HepG2 (cell line): ENCODE results near the gene KCNK6. TPM values are rescaled to one million over a fixed set of nuclear protein-coding genes. Genes with fewer than 3 reads are reported as not detected.

ENCODE experiments used
- CCDC6 ChIP-seq: sonication (generic); formaldehyde crosslinking; IDR thresholded peaks from 2 replicates; pipeline ENCODE4 v1.8.1; 2022; ENCODE audit warnings: mild to moderate bottlenecking, missing genetic modification reagents, moderate library complexity
- ELF3 ChIP-seq: IDR thresholded peaks from 2 replicates; pipeline ENCODE4 v1.6.1; 2016; ENCODE audit warnings: missing genetic modification reagents, missing compliant biosample characterization
- ETV5 ChIP-seq: IDR thresholded peaks from 2 replicates; pipeline ENCODE4 v1.6.1; 2018; ENCODE audit warnings: missing biosample characterization, missing genetic modification reagents, inconsistent platforms, borderline replicate concordance
- EZH2 ChIP-seq: conservative IDR thresholded peaks from 2 replicates; pipeline ENCODE4 v1.6.1; 2012; ENCODE audit warnings: mild to moderate bottlenecking, low read depth, low read length, moderate library complexity
- JUN ChIP-seq: sonication (generic); formaldehyde crosslinking; IDR thresholded peaks from 2 replicates; pipeline ENCODE4 v1.4.0; 2020; ENCODE audit warnings: mild to moderate bottlenecking, missing genetic modification reagents
- NR2C2 ChIP-seq: sonication (generic); formaldehyde crosslinking; IDR thresholded peaks from 2 replicates; pipeline ENCODE4 v1.4.0; 2020; ENCODE audit warnings: missing genetic modification reagents, mild to moderate bottlenecking, moderate library complexity, borderline replicate concordance
- POGZ ChIP-seq: sonication (generic); formaldehyde crosslinking; IDR thresholded peaks from 2 replicates; pipeline ENCODE4 v1.4.0; 2020; ENCODE audit warnings: mild to moderate bottlenecking, missing genetic modification reagents
- PTBP1 ChIP-seq: fragments of 200-400 bp; formaldehyde crosslinking; IDR thresholded peaks from 2 replicates; pipeline ENCODE4 v1.6.1; 2018; ENCODE audit warnings: low read length, low read depth; ENCODE audit not compliant: poor library complexity, severe bottlenecking
- RBAK ChIP-seq: sonication (generic); formaldehyde crosslinking; IDR thresholded peaks from 2 replicates; pipeline ENCODE4 v1.5.1; 2020; ENCODE audit warnings: mild to moderate bottlenecking, missing genetic modification reagents
- RFX3 ChIP-seq: IDR thresholded peaks from 2 replicates; pipeline ENCODE4 v1.6.1; 2016; ENCODE audit warnings: missing biosample characterization, missing genetic modification reagents
- SETDB1 ChIP-seq: sonication (generic); formaldehyde crosslinking; IDR thresholded peaks from 2 replicates; pipeline ENCODE4 v1.5.1; 2020; ENCODE audit warnings: missing genetic modification reagents, mild to moderate bottlenecking, borderline replicate concordance
- SP4 ChIP-seq: sonication (generic); formaldehyde crosslinking; IDR thresholded peaks from 2 replicates; pipeline ENCODE4 v1.8.1; 2023; ENCODE audit warnings: mild to moderate bottlenecking, missing genetic modification reagents
- THAP11 ChIP-seq: IDR thresholded peaks from 2 replicates; pipeline ENCODE4 v1.6.1; 2016; ENCODE audit warnings: missing biosample characterization, missing genetic modification reagents
- TRIM24 ChIP-seq: sonication (generic); formaldehyde crosslinking; IDR thresholded peaks from 2 replicates; pipeline ENCODE4 v1.8.0; 2022; ENCODE audit warnings: mild to moderate bottlenecking, missing genetic modification reagents
- ZBTB7A ChIP-seq: sonication (generic); formaldehyde crosslinking; IDR thresholded peaks from 2 replicates; pipeline ENCODE4 v1.8.0; 2022; ENCODE audit warnings: mild to moderate bottlenecking, missing genetic modification reagents
- ZNF235 ChIP-seq: sonication (generic); formaldehyde crosslinking; IDR thresholded peaks from 2 replicates; pipeline ENCODE4 v1.8.1; 2023; ENCODE audit warnings: mild to moderate bottlenecking, missing genetic modification reagents, borderline replicate concordance
- ZNF253 ChIP-seq: sonication (generic); formaldehyde crosslinking; IDR thresholded peaks from 2 replicates; pipeline ENCODE4 v1.8.0; 2022; ENCODE audit warnings: mild to moderate bottlenecking, missing genetic modification reagents, borderline replicate concordance
- ZNF713 ChIP-seq: sonication (generic); formaldehyde crosslinking; IDR thresholded peaks from 2 replicates; pipeline ENCODE4 v1.4.0; 2020; ENCODE audit warnings: mild to moderate bottlenecking, missing genetic modification reagents
- polyA plus RNA-seq, 8 experiments: library from polyadenylated mRNA; depleted of rRNA in 3 of 8; stranded (reverse) in 7 of 8; unstranded in 1 of 8; fragments of >200 nt; fragmentation: Illumina TruSeq in 4 of 8; extraction: Trizol in 4 of 8; gene quantifications; 2 replicates each; pipeline versions ENCODE4 v1.2.1 to v1.2.3, GENCODE V29; 2011 to 2016; ENCODE audit warnings: low read depth in 4 of 8, missing spikeins in 1 of 8, mixed read lengths in 1 of 8; ENCODE audit not compliant: insufficient read depth in 1 of 8
- total RNA-seq, 5 experiments: library from RNA; depleted of rRNA; stranded (reverse); fragments of >200 nt; fragmentation: Illumina TruSeq; extraction: Trizol; gene quantifications; 2 replicates each; pipeline ENCODE4 v1.2.3, GENCODE V29; 2016; ENCODE audit warnings: low read depth in 1 of 5
- TF ChIP-seq, protein P1 (sequence below): sonication (generic); formaldehyde crosslinking; IDR thresholded peaks from 2 replicates; pipeline ENCODE4 v1.4.0; 2020; ENCODE audit warnings: missing genetic modification reagents, mild to moderate bottlenecking, borderline replicate concordance
- TF ChIP-seq, protein P2 (sequence below): sonication (generic); formaldehyde crosslinking; IDR thresholded peaks from 2 replicates; pipeline ENCODE4 v1.8.0; 2022; ENCODE audit warnings: missing genetic modification reagents, mild to moderate bottlenecking, borderline replicate concordance
- TF ChIP-seq, protein P3 (sequence below): sonication (generic); formaldehyde crosslinking; IDR thresholded peaks from 2 replicates; pipeline ENCODE4 v1.4.0; 2020; ENCODE audit warnings: missing genetic modification reagents
- TF ChIP-seq, protein P4 (sequence below): sonication (generic); formaldehyde crosslinking; IDR thresholded peaks from 2 replicates; pipeline ENCODE4 v1.4.0; 2020; ENCODE audit warnings: mild to moderate bottlenecking, missing genetic modification reagents

Gene KCNK6
- total and polyA plus RNA-seq, 2 of the 13 experiments (the other 11 are each of a cell fraction or from before 2014, with no cell fraction given), result 0.03 TPM; not detected in 1

DNA sequence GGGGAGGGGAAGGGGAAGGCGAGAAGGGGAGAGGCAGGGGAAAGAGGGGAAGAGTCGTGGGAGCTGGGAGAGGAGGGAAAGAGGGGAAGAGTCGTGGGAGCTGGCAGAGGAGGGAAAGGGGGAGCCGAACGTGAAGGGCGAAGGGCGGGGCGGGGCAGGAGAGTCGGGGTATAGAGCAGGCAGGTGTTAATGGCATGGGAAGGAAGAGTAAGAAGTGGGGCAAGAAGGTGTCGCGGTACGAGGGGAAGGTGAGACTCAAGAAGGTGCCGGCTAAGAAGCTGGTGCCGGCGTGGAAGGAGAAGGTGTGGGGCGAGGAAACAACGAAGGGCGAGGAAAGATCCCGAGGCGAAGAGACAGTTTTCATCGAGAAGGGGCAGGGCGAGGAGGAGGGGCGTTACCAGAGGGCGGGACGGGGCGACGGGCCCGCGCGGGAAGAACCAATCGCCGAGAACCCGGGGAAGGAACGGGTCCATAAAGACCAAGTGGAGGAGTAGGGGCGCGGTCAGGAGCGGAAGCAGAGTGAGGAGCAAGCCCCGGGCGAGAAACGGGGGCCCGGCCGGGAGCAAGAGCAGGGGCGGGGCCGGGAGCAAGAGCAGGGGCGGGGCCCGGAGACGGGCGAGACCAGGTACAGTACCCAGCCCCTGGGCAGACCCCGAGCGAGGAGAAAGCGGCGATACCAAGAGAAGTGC lies 16.4 kb downstream of the KCNK6 start (continued):
- TF ChIP-seq, protein P1, sequence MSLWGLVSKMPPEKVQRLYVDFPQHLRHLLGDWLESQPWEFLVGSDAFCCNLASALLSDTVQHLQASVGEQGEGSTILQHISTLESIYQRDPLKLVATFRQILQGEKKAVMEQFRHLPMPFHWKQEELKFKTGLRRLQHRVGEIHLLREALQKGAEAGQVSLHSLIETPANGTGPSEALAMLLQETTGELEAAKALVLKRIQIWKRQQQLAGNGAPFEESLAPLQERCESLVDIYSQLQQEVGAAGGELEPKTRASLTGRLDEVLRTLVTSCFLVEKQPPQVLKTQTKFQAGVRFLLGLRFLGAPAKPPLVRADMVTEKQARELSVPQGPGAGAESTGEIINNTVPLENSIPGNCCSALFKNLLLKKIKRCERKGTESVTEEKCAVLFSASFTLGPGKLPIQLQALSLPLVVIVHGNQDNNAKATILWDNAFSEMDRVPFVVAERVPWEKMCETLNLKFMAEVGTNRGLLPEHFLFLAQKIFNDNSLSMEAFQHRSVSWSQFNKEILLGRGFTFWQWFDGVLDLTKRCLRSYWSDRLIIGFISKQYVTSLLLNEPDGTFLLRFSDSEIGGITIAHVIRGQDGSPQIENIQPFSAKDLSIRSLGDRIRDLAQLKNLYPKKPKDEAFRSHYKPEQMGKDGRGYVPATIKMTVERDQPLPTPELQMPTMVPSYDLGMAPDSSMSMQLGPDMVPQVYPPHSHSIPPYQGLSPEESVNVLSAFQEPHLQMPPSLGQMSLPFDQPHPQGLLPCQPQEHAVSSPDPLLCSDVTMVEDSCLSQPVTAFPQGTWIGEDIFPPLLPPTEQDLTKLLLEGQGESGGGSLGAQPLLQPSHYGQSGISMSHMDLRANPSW (CRISPR knock-in tag), result no peak
- TF ChIP-seq ZNF713, result no peak
- no peak for TF ChIP-seq ZBTB7A (CRISPR knock-in tag)
- no peak for TF ChIP-seq TRIM24 (CRISPR knock-in tag)
- TF ChIP-seq, protein P2, sequence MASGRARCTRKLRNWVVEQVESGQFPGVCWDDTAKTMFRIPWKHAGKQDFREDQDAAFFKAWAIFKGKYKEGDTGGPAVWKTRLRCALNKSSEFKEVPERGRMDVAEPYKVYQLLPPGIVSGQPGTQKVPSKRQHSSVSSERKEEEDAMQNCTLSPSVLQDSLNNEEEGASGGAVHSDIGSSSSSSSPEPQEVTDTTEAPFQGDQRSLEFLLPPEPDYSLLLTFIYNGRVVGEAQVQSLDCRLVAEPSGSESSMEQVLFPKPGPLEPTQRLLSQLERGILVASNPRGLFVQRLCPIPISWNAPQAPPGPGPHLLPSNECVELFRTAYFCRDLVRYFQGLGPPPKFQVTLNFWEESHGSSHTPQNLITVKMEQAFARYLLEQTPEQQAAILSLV (CRISPR knock-in tag), result no peak
- TF ChIP-seq RFX3 (CRISPR knock-in tag), result no peak
- 0 out of 2 replicates have a peak, but pooled peaks have one; percentile 27 for TF ChIP-seq CCDC6 (CRISPR knock-in tag)
- TF ChIP-seq NR2C2 (CRISPR knock-in tag), result 0 out of 2 replicates have a peak, but pooled peaks have one; percentile 10
- TF ChIP-seq ELF3 (CRISPR knock-in tag), result 0 out of 2 replicates have a peak, but pooled peaks have one; percentile 12
- peak; percentile 43; the same call in 1 of the 2 replicates for TF ChIP-seq ETV5 (CRISPR knock-in tag)
- no peak for TF ChIP-seq JUN (CRISPR knock-in tag)
- TF ChIP-seq, protein P3, sequence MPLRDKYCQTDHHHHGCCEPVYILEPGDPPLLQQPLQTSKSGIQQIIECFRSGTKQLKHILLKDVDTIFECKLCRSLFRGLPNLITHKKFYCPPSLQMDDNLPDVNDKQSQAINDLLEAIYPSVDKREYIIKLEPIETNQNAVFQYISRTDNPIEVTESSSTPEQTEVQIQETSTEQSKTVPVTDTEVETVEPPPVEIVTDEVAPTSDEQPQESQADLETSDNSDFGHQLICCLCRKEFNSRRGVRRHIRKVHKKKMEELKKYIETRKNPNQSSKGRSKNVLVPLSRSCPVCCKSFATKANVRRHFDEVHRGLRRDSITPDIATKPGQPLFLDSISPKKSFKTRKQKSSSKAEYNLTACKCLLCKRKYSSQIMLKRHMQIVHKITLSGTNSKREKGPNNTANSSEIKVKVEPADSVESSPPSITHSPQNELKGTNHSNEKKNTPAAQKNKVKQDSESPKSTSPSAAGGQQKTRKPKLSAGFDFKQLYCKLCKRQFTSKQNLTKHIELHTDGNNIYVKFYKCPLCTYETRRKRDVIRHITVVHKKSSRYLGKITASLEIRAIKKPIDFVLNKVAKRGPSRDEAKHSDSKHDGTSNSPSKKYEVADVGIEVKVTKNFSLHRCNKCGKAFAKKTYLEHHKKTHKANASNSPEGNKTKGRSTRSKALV (CRISPR knock-in tag), result no peak
- TF ChIP-seq, protein P4, sequence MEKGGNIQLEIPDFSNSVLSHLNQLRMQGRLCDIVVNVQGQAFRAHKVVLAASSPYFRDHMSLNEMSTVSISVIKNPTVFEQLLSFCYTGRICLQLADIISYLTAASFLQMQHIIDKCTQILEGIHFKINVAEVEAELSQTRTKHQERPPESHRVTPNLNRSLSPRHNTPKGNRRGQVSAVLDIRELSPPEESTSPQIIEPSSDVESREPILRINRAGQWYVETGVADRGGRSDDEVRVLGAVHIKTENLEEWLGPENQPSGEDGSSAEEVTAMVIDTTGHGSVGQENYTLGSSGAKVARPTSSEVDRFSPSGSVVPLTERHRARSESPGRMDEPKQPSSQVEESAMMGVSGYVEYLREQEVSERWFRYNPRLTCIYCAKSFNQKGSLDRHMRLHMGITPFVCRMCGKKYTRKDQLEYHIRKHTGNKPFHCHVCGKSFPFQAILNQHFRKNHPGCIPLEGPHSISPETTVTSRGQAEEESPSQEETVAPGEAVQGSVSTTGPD, result no peak
- no peak for TF ChIP-seq ZNF253
- TF ChIP-seq EZH2, result no peak
- no peak for TF ChIP-seq PTBP1
- no peak for TF ChIP-seq RBAK (CRISPR knock-in tag)
- TF ChIP-seq SP4 (CRISPR knock-in tag), result peak; percentile 57
- 0 out of 2 replicates have a peak, but pooled peaks have one; percentile 22 for TF ChIP-seq POGZ (CRISPR knock-in tag)
- 0 out of 2 replicates have a peak, but pooled peaks have one; percentile 58 for TF ChIP-seq ZNF235 (CRISPR knock-in tag)
- TF ChIP-seq THAP11, result 0 out of 2 replicates have a peak, but pooled peaks have one; percentile 33
- no peak for TF ChIP-seq SETDB1 (CRISPR knock-in tag)
